Tibial nerve (tissue), 4 donors: Measurements from ENCODE around the gene SLITRK6.

Experiments used
- CTCF ChIP-seq, 5 experiments: fragments of 200-600 bp in 3 of 5; fragments of 450-650 bp in 2 of 5; sonication (generic) in 3 of 5; IDR thresholded peaks; one replicate each; pipeline ENCODE4 v1.5.1; 2016 to 2019; ENCODE audit warnings: antibody characterized with exemption in 5 of 5, mild to moderate bottlenecking in 3 of 5, moderate library complexity in 2 of 5
- EP300 ChIP-seq, 2 donors: sonication (generic); formaldehyde crosslinking; IDR thresholded peaks; one replicate each; pipeline ENCODE4 v1.6.1; 2017; ENCODE audit warnings: antibody characterized with exemption in 2 of 2, mild to moderate bottlenecking in 1 of 2
- POLR2A ChIP-seq, 2 donors: fragments of 450-650 bp; IDR thresholded peaks; one replicate each; pipeline ENCODE4 v1.6.1; 2017; ENCODE audit warnings: antibody characterized with exemption in 2 of 2, mild to moderate bottlenecking in 2 of 2, moderate library complexity in 2 of 2

GRCh38 chr13:85825454-85825853 lies 26.2 kb upstream of the SLITRK6 start:
- TF ChIP-seq POLR2A (IDR thresholded peaks at IDR 0.05) (no peak), CTCF (IDR thresholded peaks at IDR 0.05) (no peak), EP300 (IDR thresholded peaks at IDR 0.05) (no peak)
